Tibial nerve (tissue), 4 donors: ENCODE data around the gene IL22RA1.

Experiments
- EP300 ChIP-seq, 2 donors: sonication (generic); formaldehyde crosslinking; IDR thresholded peaks; one replicate each; pipeline ENCODE4 v1.6.1; 2017; ENCODE audit warnings: antibody characterized with exemption in 2 of 2, mild to moderate bottlenecking in 1 of 2
- POLR2A ChIP-seq, 2 donors: fragments of 450-650 bp; IDR thresholded peaks; one replicate each; pipeline ENCODE4 v1.6.1; 2017; ENCODE audit warnings: antibody characterized with exemption in 2 of 2, mild to moderate bottlenecking in 2 of 2, moderate library complexity in 2 of 2
- TF ChIP-seq, protein P1 (sequence below), 5 experiments: fragments of 200-600 bp in 3 of 5; fragments of 450-650 bp in 2 of 5; sonication (generic) in 3 of 5; IDR thresholded peaks; one replicate each; pipeline ENCODE4 v1.5.1; 2016 to 2019; ENCODE audit warnings: antibody characterized with exemption in 5 of 5, mild to moderate bottlenecking in 3 of 5, moderate library complexity in 2 of 5

DNA sequence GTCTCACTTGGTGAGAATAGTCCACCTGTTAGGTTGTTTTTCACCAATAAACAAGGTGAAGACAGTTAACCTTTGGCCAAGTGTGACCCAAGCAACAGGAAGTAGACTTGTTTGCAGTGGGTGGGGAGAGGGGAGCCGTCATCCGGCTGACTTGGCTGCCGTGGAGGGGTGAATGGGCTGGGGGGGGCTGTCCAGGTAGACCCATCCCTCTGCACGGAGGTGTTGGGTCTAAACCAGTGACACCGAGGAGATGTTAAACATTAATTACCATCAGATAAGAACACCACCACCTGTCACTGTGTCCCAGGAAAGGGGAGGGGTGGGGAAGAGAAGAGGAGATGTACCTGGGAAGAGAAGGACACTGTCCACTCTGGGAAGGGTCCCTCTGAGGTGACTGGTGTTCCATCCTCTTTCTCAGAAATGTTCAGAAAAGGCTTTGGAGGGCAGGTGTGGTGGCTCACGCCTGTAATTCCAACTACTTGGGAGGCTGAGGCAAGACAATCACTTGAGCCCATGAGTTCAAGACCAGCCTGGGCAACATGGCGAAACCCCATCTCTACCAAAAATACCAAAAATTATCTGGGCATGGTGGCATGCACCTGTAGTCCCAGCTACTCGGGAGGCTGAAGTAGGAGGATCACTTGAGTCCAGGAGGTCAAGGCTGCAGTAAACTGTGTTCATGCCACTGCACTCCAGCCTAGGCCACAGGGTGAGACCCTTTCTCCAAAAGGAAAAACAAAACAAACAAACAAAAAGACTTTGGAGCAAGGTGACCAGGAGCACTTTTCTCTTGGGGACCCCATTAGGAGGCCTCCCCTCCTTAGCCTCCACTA is 24.3 kb downstream of the IL22RA1 start:
- TF ChIP-seq, protein P1, sequence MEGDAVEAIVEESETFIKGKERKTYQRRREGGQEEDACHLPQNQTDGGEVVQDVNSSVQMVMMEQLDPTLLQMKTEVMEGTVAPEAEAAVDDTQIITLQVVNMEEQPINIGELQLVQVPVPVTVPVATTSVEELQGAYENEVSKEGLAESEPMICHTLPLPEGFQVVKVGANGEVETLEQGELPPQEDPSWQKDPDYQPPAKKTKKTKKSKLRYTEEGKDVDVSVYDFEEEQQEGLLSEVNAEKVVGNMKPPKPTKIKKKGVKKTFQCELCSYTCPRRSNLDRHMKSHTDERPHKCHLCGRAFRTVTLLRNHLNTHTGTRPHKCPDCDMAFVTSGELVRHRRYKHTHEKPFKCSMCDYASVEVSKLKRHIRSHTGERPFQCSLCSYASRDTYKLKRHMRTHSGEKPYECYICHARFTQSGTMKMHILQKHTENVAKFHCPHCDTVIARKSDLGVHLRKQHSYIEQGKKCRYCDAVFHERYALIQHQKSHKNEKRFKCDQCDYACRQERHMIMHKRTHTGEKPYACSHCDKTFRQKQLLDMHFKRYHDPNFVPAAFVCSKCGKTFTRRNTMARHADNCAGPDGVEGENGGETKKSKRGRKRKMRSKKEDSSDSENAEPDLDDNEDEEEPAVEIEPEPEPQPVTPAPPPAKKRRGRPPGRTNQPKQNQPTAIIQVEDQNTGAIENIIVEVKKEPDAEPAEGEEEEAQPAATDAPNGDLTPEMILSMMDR (IDR thresholded peaks at IDR 0.05): no peak
- no peak for TF ChIP-seq POLR2A (IDR thresholded peaks at IDR 0.05)
- no peak for TF ChIP-seq EP300 (IDR thresholded peaks at IDR 0.05)
